Keratinocyte (primary cell): ENCODE data around the gene PREB. TPM values are rescaled to one million over a fixed set of nuclear protein-coding genes. Genes with fewer than 3 reads are reported as not detected.

Experiments
- DNase-seq: peaks from one replicate; pipeline ENCODE4 v3.0.0-alpha.2; 2011; ENCODE audit warnings: low read depth, missing footprints, low spot score
- FAIRE-seq: peaks from 2 replicates; lab custom pipeline; 2011; peaks lifted over from hg19 to GRCh38; lab: Jason Lieb, UNC
- H2AFZ ChIP-seq: 2 replicates; pipeline ENCODE4 v1.6.0; 2012; ENCODE audit warnings: low read length, control low read depth, inconsistent platforms; ENCODE audit not compliant: control insufficient read depth
- H3K27ac ChIP-seq: 2 replicates; pipeline ENCODE4 v1.5.1; 2011; ENCODE audit warnings: low read length; ENCODE audit not compliant: control insufficient read depth, insufficient read depth
- H3K27me3 ChIP-seq: 3 replicates; pipeline ENCODE4 v1.6.0; 2011; ENCODE audit warnings: low read length; ENCODE audit not compliant: control insufficient read depth, insufficient read depth; ENCODE audit errors: extremely low read depth
- H3K36me3 ChIP-seq, 2 experiments: 2 replicates in 1 of 2; 3 replicates in 1 of 2; pipeline ENCODE4 v1.5.1; 2011; ENCODE audit warnings: low read length in 2 of 2, mild to moderate bottlenecking in 1 of 2; ENCODE audit not compliant: control insufficient read depth in 2 of 2, insufficient read depth in 2 of 2; ENCODE audit errors: extremely low read depth in 1 of 2
- H3K4me1 ChIP-seq: 3 replicates; pipeline ENCODE4 v1.5.1; 2011; ENCODE audit warnings: low read length; ENCODE audit not compliant: control insufficient read depth, insufficient read depth; ENCODE audit errors: extremely low read depth
- H3K4me2 ChIP-seq: 3 replicates; pipeline ENCODE4 v1.6.0; 2011; ENCODE audit warnings: low read depth, low read length; ENCODE audit not compliant: control insufficient read depth, insufficient read depth; ENCODE audit errors: extremely low read depth
- H3K4me3 ChIP-seq, 3 experiments: fragments of 200-600 bp in 1 of 3; sonication (generic) in 1 of 3; 2 replicates in 2 of 3; 3 replicates in 1 of 3; pipeline ENCODE4 v1.5.1; 2011 to 2016; ENCODE audit warnings: low read length in 3 of 3, mild to moderate bottlenecking in 3 of 3, control low read depth in 2 of 3, inconsistent platforms in 1 of 3, low read depth in 1 of 3, mixed read lengths in 1 of 3, mixed run types in 1 of 3, moderate library complexity in 1 of 3; ENCODE audit not compliant: control insufficient read depth in 2 of 3, insufficient read depth in 2 of 3; ENCODE audit errors: extremely low read depth in 1 of 3
- H3K79me2 ChIP-seq: 2 replicates; pipeline ENCODE4 v1.6.0; 2012; ENCODE audit warnings: low read length; ENCODE audit not compliant: control insufficient read depth, insufficient read depth
- H3K9ac ChIP-seq: 3 replicates; pipeline ENCODE4 v1.6.0; 2011; ENCODE audit warnings: low read length; ENCODE audit not compliant: control insufficient read depth, insufficient read depth; ENCODE audit errors: extremely low read depth
- H3K9me1 ChIP-seq: 3 replicates; pipeline ENCODE4 v1.6.0; 2011; ENCODE audit warnings: low read length; ENCODE audit not compliant: control insufficient read depth, insufficient read depth; ENCODE audit errors: extremely low read depth
- H3K9me3 ChIP-seq: 2 replicates; pipeline ENCODE4 v1.5.1; 2012; ENCODE audit warnings: low read depth, low read length; ENCODE audit not compliant: control insufficient read depth
- H4K20me1 ChIP-seq: 3 replicates; pipeline ENCODE4 v1.6.0; 2011; ENCODE audit warnings: low read length; ENCODE audit not compliant: control insufficient read depth, insufficient read depth; ENCODE audit errors: extremely low read depth
- CTCF ChIP-seq, 3 experiments: IDR thresholded peaks in 1 of 3; conservative IDR thresholded peaks in 1 of 3; optimal IDR thresholded peaks in 1 of 3; 2 replicates in 2 of 3; 3 replicates in 1 of 3; pipeline versions ENCODE3 to v1.5.1; 2011; ENCODE audit warnings: low read length in 3 of 3, mild to moderate bottlenecking in 3 of 3, moderate library complexity in 2 of 3, control low read depth in 1 of 3, inconsistent platforms in 1 of 3; ENCODE audit not compliant: insufficient read depth in 2 of 3; ENCODE audit errors: extremely low read depth in 1 of 3
- EZH2 ChIP-seq: IDR thresholded peaks from one replicate; pipeline ENCODE4 v1.6.1; 2012; ENCODE audit warnings: inconsistent platforms, mild to moderate bottlenecking, low read length, moderate library complexity
- dilution Hi-C: fragments of 300-500 bp; cut with MboI; formaldehyde crosslinking; loops from one replicate; pipeline ENCODE4 v1.7.0; 2020; ENCODE audit warnings: low sequenced_read_pairs; ENCODE audit not compliant: extremely low pct_ligation_motif_present
- polyA plus RNA-seq, 5 experiments: library from polyadenylated mRNA; depleted of rRNA in 3 of 5; stranded (reverse) in 3 of 5; stranded (forward) in 1 of 5; unstranded in 1 of 5; fragments of >200 nt; gene quantifications; 1 replicate in 1 of 5; 2 replicates in 3 of 5; 3 replicates in 1 of 5; pipeline versions ENCODE4 v1.2.1 to v1.2.3, GENCODE V29; 2011 to 2012; ENCODE audit warnings: missing spikeins in 2 of 5, low read depth in 1 of 5, low replicate concordance in 1 of 5

Gene PREB
- polyA plus RNA-seq, 1 donor (not counting 4 experiments of a cell fraction or from before 2014, with no cell fraction given) = 48.7 TPM

- H3K27ac ChIP-seq = no peak overlapping the region
- no peaks in the 10 kb centered on the region for H3K27me3 ChIP-seq
- TF ChIP-seq EZH2 = no peak
- H3K79me2 ChIP-seq = no peaks in the 10 kb centered on the region
- DNase-seq (no peak), FAIRE-seq (no peak)
- no peak overlapping the region for H3K4me2 ChIP-seq
- no peaks in the 10 kb centered on the region for H3K9me1 ChIP-seq
- no peaks in the 10 kb centered on the region for H3K36me3 ChIP-seq
- H4K20me1 ChIP-seq = no peaks in the 10 kb centered on the region
- peaks cover 18% of the 10 kb centered on the region for H3K4me1 ChIP-seq
- no peak overlapping the region for H3K9ac ChIP-seq
- dilution Hi-C loops = no loop called here
- H3K9me3 ChIP-seq = no peaks in the 10 kb centered on the region
- no peak overlapping the region for H3K4me3 ChIP-seq
- H2AFZ ChIP-seq = no peak overlapping the region
Measured at GRCh38 chr2:27083410-27084296, 50.8 kb downstream of the PREB start.

GRCh38 chr2:27082773-27083409 is 51.5 kb downstream of the PREB start:
- dilution Hi-C loops = no loop called here
- Histone ChIP-seq H3K9me3 (no peaks in the 10 kb centered on the region), H3K9ac (no peak overlapping the region), H3K36me3 (no peaks in the 10 kb centered on the region), H3K9me1 (no peaks in the 10 kb centered on the region), H3K79me2 (no peaks in the 10 kb centered on the region), H4K20me1 (no peaks in the 10 kb centered on the region), H3K27ac (no peak overlapping the region), H3K4me1 (peaks cover 19% of the 10 kb centered on the region), H2AFZ (no peak overlapping the region), H3K4me2 (no peak overlapping the region), H3K27me3 (no peaks in the 10 kb centered on the region), H3K4me3 (no peak overlapping the region)
- FAIRE-seq (no peak), DNase-seq (no peak)
- no peak for TF ChIP-seq EZH2
- no peak for TF ChIP-seq CTCF (optimal IDR thresholded peaks at IDR 0.05 in 1 of 3, IDR thresholded peaks at IDR 0.05 in 1 of 3, conservative IDR thresholded peaks at IDR 0.05 in 1 of 3; ENCODE audit: extremely low read depth in 1 of 3, insufficient read depth in 2 of 3, low read length in 3 of 3)
